ENCODE measurements around the gene SH3BP2. TPM values are rescaled to one million over a fixed set of nuclear protein-coding genes. Genes with fewer than 3 reads are reported as not detected.
A peak's percentile ranks its signal among the peaks of the same experiment; 100 is the strongest.

SH3BP2 gene
- total RNA-seq, 1 donor from 2014 or later = 82.7 TPM

DNA sequence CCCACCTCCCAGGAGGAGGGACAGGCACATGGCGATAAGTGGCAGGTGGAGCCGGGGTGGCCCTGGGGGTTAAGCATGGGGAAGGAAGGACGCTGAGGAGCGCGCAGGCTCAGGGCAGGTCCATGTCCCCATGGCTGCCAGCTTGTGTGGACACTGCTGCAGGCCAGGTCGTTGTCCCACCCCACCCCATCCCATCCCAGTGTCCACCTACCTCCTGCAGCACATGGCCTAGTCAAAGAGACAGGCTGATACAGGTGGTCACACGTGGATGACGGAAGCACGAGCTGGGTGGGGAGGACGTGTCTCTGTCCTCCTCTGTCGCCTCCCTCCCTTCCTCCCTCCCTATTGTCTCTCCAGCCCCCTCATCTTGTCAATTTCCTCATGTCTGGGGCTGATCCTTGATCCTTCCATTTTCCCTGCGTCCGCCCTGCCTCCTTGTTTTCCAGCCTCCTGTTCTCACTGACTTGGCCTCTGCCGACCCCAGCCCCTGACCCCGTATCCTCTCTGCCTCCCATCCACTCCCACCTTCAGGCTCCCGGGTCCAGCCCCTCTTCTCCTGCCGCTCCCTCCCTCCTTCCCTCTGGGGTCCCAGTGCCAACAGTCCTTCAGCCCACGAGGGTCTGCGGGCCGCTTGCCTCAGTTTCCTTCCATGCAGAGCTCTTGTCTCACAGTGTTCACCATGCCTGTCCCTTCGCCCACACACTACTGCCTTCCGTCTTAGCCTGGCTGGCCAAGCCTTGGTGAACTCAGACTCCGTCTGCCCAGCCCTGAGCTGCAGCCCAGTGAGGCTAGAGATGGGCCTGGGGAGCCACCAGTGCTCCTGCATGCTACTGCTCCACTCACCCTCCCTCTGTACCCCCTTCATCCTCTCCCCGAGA lies 35.2 kb downstream of the SH3BP2 start:
- ATAC-seq = no peak
- intact Hi-C loops (cut with DNase I) = no loop called here
- DNase-seq (ENCODE audit: low spot score) = peak; percentile 50

GRCh38 chr4:2828758-2829181 lies 35.9 kb downstream of the SH3BP2 start:
- ATAC-seq = no peak
- peak; percentile 49 for DNase-seq (ENCODE audit: low spot score)
- intact Hi-C loops (cut with DNase I) = no loop called here

DNA sequence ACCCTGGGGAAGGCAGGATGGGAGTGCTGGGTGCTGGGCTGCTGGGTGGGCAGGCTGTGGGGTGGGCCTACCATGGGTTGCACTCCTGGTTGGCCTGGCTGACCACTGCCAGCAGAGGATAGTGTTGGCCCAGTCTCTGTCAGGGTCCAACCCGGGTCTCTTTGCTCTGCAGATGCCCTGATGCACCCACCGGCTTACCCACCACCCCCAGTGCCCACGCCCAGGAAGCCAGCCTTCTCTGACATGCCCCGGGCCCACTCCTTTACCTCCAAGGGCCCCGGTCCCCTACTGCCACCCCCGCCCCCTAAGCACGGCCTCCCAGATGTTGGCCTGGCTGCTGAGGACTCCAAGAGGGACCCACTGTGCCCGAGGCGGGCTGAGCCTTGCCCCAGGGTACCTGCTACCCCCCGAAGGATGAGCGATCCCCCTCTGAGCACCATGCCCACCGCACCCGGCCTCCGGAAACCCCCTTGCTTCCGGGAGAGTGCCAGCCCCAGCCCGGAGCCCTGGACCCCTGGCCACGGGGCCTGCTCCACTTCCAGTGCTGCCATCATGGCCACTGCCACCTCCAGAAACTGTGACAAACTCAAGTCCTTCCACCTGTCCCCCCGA lies 36.5 kb downstream of the SH3BP2 start:
- intact Hi-C loops (cut with DNase I) = no loop called here
- DNase-seq (ENCODE audit: low spot score) (peak; percentile 58), ATAC-seq (no peak)

- DNase-seq (ENCODE audit: low spot score) = peak; percentile 47
Measured at GRCh38 chr4:2829933-2830451, 37.1 kb downstream of the SH3BP2 start.

GRCh38 chr4:2830632-2831610 lies 38.0 kb downstream of the SH3BP2 start:
- no peak for ATAC-seq
- peak; percentile 53 for DNase-seq (ENCODE audit: low spot score)
- intact Hi-C loops (cut with DNase I) = no loop called here

More at GRCh38 chr4:2829933-2830451, 37.1 kb downstream of the SH3BP2 start:
- intact Hi-C loops (cut with DNase I) = no loop called here
- no peak for ATAC-seq

- intact Hi-C loops (cut with DNase I) = no loop called here
- DNase-seq (ENCODE audit: low spot score) (peak; percentile 57), ATAC-seq (no peak)
Measured at GRCh38 chr4:2831611-2832308, 38.9 kb downstream of the SH3BP2 start.

- no peak for ATAC-seq
- peak; percentile 51 for DNase-seq (ENCODE audit: low spot score)
- intact Hi-C loops (cut with DNase I) = no loop called here
Measured at GRCh38 chr4:2832309-2832980, 39.6 kb downstream of the SH3BP2 start.

GRCh38 chr4:2832981-2833670 lies 40.2 kb downstream of the SH3BP2 start:
- ATAC-seq (no peak), DNase-seq (ENCODE audit: low spot score) (no peak)
- intact Hi-C loops (cut with DNase I) = no loop called here

DNA sequence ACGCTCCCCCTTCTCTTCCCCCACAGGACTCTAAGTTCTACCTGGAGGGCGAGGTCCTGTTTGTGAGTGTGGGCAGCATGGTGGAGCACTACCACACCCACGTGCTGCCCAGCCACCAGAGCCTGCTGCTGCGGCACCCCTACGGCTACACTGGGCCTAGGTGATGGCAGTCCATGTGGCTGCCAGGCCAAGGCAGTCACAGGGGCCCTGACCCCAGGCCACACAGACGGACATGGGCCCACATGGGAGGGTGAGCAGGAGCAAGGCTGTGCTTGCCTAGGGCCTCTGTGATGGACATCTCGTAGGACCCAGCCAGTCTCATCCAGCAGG lies 40.8 kb downstream of the SH3BP2 start:
- ATAC-seq (no peak), DNase-seq (ENCODE audit: low spot score) (no peak)
- intact Hi-C loops (cut with DNase I) = no loop called here

GRCh38 chr4:2834001-2834921 lies 41.4 kb downstream of the SH3BP2 start:
- intact Hi-C loops (cut with DNase I) = no loop called here
- no peak for DNase-seq (ENCODE audit: low spot score)
- ATAC-seq = no peak

DNA sequence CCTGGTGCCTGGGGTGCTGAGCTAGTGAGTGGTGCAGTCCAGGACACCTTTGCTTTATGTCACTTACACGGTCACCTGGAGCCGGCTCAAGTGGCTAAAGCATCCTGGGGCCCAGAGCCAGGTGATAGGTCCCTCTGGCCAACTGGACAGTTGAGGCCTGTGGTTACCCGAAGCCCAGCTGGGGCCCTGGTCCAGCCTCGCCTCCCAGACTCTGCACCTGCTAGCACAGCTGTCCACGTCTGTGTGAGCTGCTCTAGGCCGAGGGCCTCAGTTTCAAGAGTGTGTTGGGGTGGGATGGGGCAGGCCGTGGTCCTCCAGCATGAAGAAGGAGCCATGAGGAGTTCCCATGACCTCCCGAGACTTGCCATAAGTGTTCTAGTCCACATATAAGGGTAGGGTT lies 43.1 kb downstream of the SH3BP2 start:
- DNase-seq (ENCODE audit: low spot score) (no peak), ATAC-seq (no peak)
- intact Hi-C loops (cut with DNase I) = no loop called here

GRCh38 chr4:2836391-2836859 lies 43.5 kb downstream of the SH3BP2 start:
- intact Hi-C loops (cut with DNase I) = no loop called here
- DNase-seq (ENCODE audit: low spot score) = peak; percentile 52
- no peak for ATAC-seq

- peak; percentile 67 for ATAC-seq
- intact Hi-C loops (cut with DNase I) = no loop called here
- peak; percentile 63 for DNase-seq (ENCODE audit: low spot score)
Measured at GRCh38 chr4:2837110-2837903, 44.4 kb downstream of the SH3BP2 start.

- ATAC-seq = peak; percentile 74
- intact Hi-C loops (cut with DNase I) = no loop called here
- DNase-seq (ENCODE audit: low spot score) = peak; percentile 69
Measured at GRCh38 chr4:2837904-2838496, 45.1 kb downstream of the SH3BP2 start.

GRCh38 chr4:2839060-2839459 lies 46.2 kb downstream of the SH3BP2 start:
- DNase-seq (ENCODE audit: low spot score) = no peak
- intact Hi-C loops (cut with DNase I) = no loop called here
- ATAC-seq = no peak

Measured in sciatic nerve (tissue), 2 donors.